NT2/D1 (cell line): Measurements from ENCODE around the gene FGF7.
"Not testable (repeated sequence)": the region's sequence is repeated elsewhere in the genome, so short reads cannot be mapped to it uniquely, and the experiment has no call there.

Experiments used
- DNase-seq: peaks from one replicate; pipeline ENCODE4 v3.0.0-alpha.2; 2011; ENCODE audit warnings: low read depth, low spot score
- H3K27me3 ChIP-seq: 2 replicates; pipeline ENCODE4 v1.6.0; 2011; ENCODE audit warnings: mild to moderate bottlenecking; ENCODE audit not compliant: insufficient read length, insufficient read depth
- H3K36me3 ChIP-seq: 2 replicates; pipeline ENCODE4 v1.6.1; 2011; ENCODE audit warnings: mild to moderate bottlenecking, low read length, mixed read lengths; ENCODE audit not compliant: insufficient read depth, insufficient read length
- H3K4me1 ChIP-seq: 2 replicates; pipeline ENCODE4 v1.5.1; 2011; ENCODE audit not compliant: insufficient read depth, insufficient read length
- H3K4me3 ChIP-seq: 2 replicates; pipeline ENCODE4 v1.5.1; 2011; ENCODE audit warnings: low read depth; ENCODE audit not compliant: insufficient read length
- H3K9ac ChIP-seq: 2 replicates; pipeline ENCODE4 v1.6.0; 2011; ENCODE audit warnings: low read depth; ENCODE audit not compliant: insufficient read length
- H3K9me3 ChIP-seq: 2 replicates; pipeline ENCODE4 v1.5.1; 2011; ENCODE audit warnings: mild to moderate bottlenecking, low read length; ENCODE audit not compliant: insufficient read depth
- SUZ12 ChIP-seq: IDR thresholded peaks from 2 replicates; pipeline ENCODE4 v1.6.1; 2011; ENCODE audit not compliant: insufficient read length, insufficient read depth; ENCODE audit errors: extremely low read depth
- YY1 ChIP-seq: IDR thresholded peaks from 2 replicates; pipeline ENCODE4 v1.6.1; 2011; ENCODE audit not compliant: insufficient read length, insufficient read depth
- ZNF274 ChIP-seq: IDR thresholded peaks from 2 replicates; pipeline ENCODE4 v1.6.1; 2011; ENCODE audit warnings: mild to moderate bottlenecking, low read depth, low read length

The FGF7 gene

GRCh38 chr15:49471733-49472132 lies 48.7 kb downstream of the FGF7 start:
- TF ChIP-seq YY1 (no peak), SUZ12 (no peak), ZNF274 (no peak)
- Histone ChIP-seq H3K27me3 (no peaks in the 10 kb centered on the region), H3K36me3 (no peaks in the 10 kb centered on the region), H3K4me3 (no peak overlapping the region), H3K4me1 (no peaks in the 10 kb centered on the region), H3K9ac (no peak overlapping the region), H3K9me3 (no peaks in the 10 kb centered on the region)
- no peak for DNase-seq

- no peak overlapping the region for H3K4me3 ChIP-seq
- no peaks in the 10 kb centered on the region for H3K36me3 ChIP-seq
- no peaks in the 10 kb centered on the region for H3K9me3 ChIP-seq
- no peaks in the 10 kb centered on the region for H3K4me1 ChIP-seq
- no peak for TF ChIP-seq YY1
- no peak for TF ChIP-seq ZNF274
- TF ChIP-seq SUZ12, result no peak
- H3K27me3 ChIP-seq, result no peaks in the 10 kb centered on the region
- DNase-seq, result no peak
- no peak overlapping the region for H3K9ac ChIP-seq
Measured at GRCh38 chr15:49472338-49472737, 49.3 kb downstream of the FGF7 start.

DNA sequence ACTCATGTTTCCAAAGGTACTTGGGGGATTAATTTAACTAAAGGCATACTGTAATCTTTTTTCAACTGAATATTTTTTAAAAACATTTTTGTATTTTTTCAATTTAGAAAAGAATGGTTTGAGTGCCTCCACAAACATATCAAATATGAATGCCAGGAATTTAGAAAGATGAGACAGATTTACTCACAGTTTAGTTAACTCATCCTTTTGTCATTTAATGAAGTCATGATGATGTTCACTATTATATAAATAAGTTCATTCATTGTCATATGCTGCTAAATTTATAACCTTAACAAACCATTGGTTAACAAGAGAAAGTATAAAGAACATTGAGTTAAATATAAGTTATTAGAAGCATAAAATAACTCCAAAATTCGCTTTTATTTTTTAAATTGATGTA lies 50.0 kb downstream of the FGF7 start:
- Histone ChIP-seq H3K9ac (no peak overlapping the region), H3K4me3 (no peak overlapping the region), H3K9me3 (no peaks in the 10 kb centered on the region), H3K36me3 (no peaks in the 10 kb centered on the region), H3K27me3 (no peaks in the 10 kb centered on the region), H3K4me1 (no peaks in the 10 kb centered on the region)
- TF ChIP-seq SUZ12, result no peak
- no peak for TF ChIP-seq ZNF274
- TF ChIP-seq YY1, result no peak
- DNase-seq, result no peak

DNA sequence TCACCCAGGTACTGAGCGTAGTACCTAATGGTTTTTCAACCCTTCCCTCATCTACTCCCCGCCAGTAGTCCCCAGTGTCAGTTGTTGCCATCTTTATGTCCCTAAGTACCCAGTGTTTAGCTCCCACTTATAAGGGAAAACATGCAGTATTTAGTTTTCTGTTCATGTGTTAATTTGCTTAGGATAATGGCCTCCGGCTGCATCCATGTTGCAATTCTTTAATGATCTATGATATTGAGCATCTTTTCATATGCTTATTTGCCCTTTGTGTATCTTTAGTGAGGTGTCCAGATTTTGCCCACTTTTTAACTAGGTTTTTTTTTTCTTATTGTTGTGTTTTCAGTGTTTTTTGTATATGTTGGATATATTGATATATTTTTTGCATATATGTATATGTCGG lies 55.0 kb downstream of the FGF7 start:
- not testable (repeated sequence) for H3K9ac ChIP-seq, DNase-seq, H3K4me1 ChIP-seq

GRCh38 chr15:49478982-49479381 lies 55.9 kb downstream of the FGF7 start:
- not testable (repeated sequence) for H3K4me3 ChIP-seq, H3K36me3 ChIP-seq, H3K27me3 ChIP-seq, H3K9me3 ChIP-seq, DNase-seq, H3K4me1 ChIP-seq, H3K9ac ChIP-seq

More for the DNA sequence above, 55.0 kb downstream of the FGF7 start:
- not testable (repeated sequence) for H3K27me3 ChIP-seq, H3K9me3 ChIP-seq, H3K36me3 ChIP-seq, H3K4me3 ChIP-seq

DNA sequence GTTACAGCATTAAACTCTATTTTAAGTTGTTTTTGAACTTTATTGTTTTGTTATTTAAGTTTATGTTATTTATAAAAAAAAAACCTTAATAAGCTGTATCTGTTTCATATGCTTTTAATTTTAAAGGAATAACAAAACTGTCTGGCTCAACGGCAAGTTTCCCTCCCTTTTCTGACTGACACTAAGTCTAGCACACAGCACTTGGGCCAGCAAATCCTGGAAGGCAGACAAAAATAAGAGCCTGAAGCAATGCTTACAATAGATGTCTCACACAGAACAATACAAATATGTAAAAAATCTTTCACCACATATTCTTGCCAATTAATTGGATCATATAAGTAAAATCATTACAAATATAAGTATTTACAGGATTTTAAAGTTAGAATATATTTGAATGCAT lies 62.4 kb downstream of the FGF7 start:
- H3K9me3 ChIP-seq, H3K9ac ChIP-seq, H3K4me3 ChIP-seq, H3K36me3 ChIP-seq, H3K27me3 ChIP-seq, DNase-seq, H3K4me1 ChIP-seq: not testable (repeated sequence)

- no peaks in the 10 kb centered on the region for H3K4me1 ChIP-seq
- TF ChIP-seq ZNF274 (no peak), SUZ12 (no peak), YY1 (no peak)
- no peaks in the 10 kb centered on the region for H3K36me3 ChIP-seq
- no peak overlapping the region for H3K9ac ChIP-seq
- DNase-seq, result no peak
- no peaks in the 10 kb centered on the region for H3K9me3 ChIP-seq
- H3K4me3 ChIP-seq, result no peak overlapping the region
- no peaks in the 10 kb centered on the region for H3K27me3 ChIP-seq
Measured at GRCh38 chr15:49490966-49491365, 67.9 kb downstream of the FGF7 start.

GRCh38 chr15:49492151-49492550 lies 69.1 kb downstream of the FGF7 start:
- H3K4me1 ChIP-seq, result no peaks in the 10 kb centered on the region
- no peak for TF ChIP-seq YY1
- TF ChIP-seq ZNF274, result no peak
- TF ChIP-seq SUZ12, result no peak
- H3K9me3 ChIP-seq, result no peaks in the 10 kb centered on the region
- no peak for DNase-seq
- no peaks in the 10 kb centered on the region for H3K27me3 ChIP-seq
- no peak overlapping the region for H3K9ac ChIP-seq
- no peak overlapping the region for H3K4me3 ChIP-seq
- H3K36me3 ChIP-seq, result no peaks in the 10 kb centered on the region
